Measurements from ENCODE around the gene TMEM129. TPM values are rescaled to one million over a fixed set of nuclear protein-coding genes. Genes with fewer than 3 reads are reported as not detected.
A peak's percentile ranks its signal among the peaks of the same experiment; 100 is the strongest.
"Not testable (repeated sequence)": the region's sequence is repeated elsewhere in the genome, so short reads cannot be mapped to it uniquely, and the experiment has no call there.

TMEM129 gene
- total and polyA plus RNA-seq, 11 donors: 28.6 to 73.3 (median 37.2) TPM

DNA sequence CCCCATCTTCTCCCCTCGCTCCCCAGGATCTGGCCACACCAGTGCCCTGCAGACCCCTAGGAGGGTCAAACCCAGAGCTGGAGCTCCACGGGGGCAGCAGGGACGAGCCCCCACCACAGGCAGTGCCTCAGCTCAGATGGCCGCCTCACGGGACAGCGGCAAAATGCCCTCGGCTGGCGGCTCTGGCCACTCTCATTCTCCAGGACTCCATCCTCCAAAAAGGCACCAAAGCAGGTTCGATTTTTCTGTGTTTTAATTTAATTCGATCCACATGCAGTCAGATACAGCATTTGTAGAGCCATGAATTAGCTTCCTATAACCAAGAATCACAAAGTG, 45.4 kb downstream of the TMEM129 start:
- no peak overlapping the region for H3K4me3 ChIP-seq
- H3K36me3 ChIP-seq: no peaks in the 10 kb centered on the region
- DNase-seq (no peak), ATAC-seq (no peak)
- no peaks in the 10 kb centered on the region for H3K9me3 ChIP-seq
- 81 to 89% (median 83%) methylated on average over 7 to 10 of the region's 10 CpGs for WGBS, 4 donors
- no peaks in the 10 kb centered on the region for H3K4me1 ChIP-seq
- no peak overlapping the region for H3K27ac ChIP-seq
- TF ChIP-seq POLR2A (IDR thresholded peaks at IDR 0.05): no peak
- TF ChIP-seq, protein P1, sequence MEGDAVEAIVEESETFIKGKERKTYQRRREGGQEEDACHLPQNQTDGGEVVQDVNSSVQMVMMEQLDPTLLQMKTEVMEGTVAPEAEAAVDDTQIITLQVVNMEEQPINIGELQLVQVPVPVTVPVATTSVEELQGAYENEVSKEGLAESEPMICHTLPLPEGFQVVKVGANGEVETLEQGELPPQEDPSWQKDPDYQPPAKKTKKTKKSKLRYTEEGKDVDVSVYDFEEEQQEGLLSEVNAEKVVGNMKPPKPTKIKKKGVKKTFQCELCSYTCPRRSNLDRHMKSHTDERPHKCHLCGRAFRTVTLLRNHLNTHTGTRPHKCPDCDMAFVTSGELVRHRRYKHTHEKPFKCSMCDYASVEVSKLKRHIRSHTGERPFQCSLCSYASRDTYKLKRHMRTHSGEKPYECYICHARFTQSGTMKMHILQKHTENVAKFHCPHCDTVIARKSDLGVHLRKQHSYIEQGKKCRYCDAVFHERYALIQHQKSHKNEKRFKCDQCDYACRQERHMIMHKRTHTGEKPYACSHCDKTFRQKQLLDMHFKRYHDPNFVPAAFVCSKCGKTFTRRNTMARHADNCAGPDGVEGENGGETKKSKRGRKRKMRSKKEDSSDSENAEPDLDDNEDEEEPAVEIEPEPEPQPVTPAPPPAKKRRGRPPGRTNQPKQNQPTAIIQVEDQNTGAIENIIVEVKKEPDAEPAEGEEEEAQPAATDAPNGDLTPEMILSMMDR (IDR thresholded peaks at IDR 0.05): no peak
- H3K27me3 ChIP-seq: no peaks in the 10 kb centered on the region
- intact Hi-C loops (cut with DNase I): no loop called here

DNA sequence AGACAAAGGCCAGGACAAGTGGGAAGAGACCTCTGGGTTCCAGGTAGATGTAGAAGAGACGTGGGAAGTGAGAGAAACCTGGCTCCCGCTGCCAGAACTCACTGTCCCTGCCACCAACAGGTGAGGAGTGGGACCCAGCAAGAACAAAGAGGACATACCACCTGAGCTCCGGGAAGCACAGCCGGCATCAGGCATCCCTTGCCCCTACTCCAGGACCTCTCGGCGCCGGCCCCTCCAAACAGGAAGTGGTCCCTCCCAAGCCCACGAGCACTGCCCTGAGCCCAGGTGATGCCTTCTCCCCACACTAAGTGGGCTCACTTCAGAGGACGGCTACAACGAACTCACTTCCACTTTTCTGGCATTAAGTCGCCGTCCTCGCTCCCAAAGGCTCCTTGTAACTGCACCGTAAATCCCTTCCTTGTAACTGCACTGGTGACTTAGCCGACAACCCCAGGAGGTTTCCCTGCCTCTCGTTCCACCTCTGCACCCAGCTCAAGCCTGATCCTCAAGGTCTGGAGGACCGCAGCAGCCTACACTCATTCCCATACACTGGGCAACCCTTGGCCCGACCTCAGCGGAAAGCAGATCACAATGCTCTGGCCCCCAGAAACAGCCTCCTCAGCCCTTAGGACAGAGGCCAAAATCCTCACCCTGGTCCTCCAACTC, 45.9 kb downstream of the TMEM129 start:
- no peaks in the 10 kb centered on the region for H3K9me3 ChIP-seq
- H3K4me1 ChIP-seq: no peaks in the 10 kb centered on the region
- no peak overlapping the region for H3K27ac ChIP-seq
- DNase-seq (peak in 1 of 5 donors; percentile 42), ATAC-seq (no peak)
- TF ChIP-seq, protein P1 (IDR thresholded peaks at IDR 0.05): no peak
- H3K36me3 ChIP-seq: no peaks in the 10 kb centered on the region
- H3K27me3 ChIP-seq: no peaks in the 10 kb centered on the region
- 83 to 86% (median 84%) methylated on average over 19 of the region's 19 CpGs for WGBS, 4 donors
- intact Hi-C loops (cut with DNase I): no loop called here
- H3K4me3 ChIP-seq: no peak overlapping the region

DNA sequence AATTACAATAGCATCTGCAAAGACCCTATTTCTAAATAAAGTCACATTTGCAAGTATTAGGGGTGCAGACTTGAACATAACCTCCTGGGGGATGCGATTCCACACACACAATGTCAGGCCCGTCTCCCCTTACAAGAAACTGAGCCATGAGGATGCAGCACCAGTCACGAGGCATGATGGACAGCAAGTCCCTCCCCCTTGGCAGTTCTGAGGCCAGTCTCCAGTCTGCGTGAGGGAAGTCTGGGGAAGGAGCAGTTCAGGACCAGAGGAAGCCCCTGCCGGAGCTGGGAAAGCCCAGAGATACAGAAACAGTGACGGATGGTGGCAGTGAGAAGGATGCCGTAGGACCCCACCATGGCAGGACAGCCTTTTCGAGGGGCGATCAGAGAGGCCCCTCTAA, 46.4 kb downstream of the TMEM129 start:
- H3K4me1 ChIP-seq: no peaks in the 10 kb centered on the region
- WGBS, 4 donors: 66 to 69% (median 67%) methylated on average over 9 of the region's 9 CpGs
- intact Hi-C loops (cut with DNase I): no loop called here
- no peaks in the 10 kb centered on the region for H3K9me3 ChIP-seq
- TF ChIP-seq POLR2A (IDR thresholded peaks at IDR 0.05): no peak
- TF ChIP-seq, protein P1 (IDR thresholded peaks at IDR 0.05): no peak
- H3K27ac ChIP-seq: no peak overlapping the region
- DNase-seq (no peak), ATAC-seq (no peak)
- H3K4me3 ChIP-seq: no peak overlapping the region
- no peaks in the 10 kb centered on the region for H3K36me3 ChIP-seq
- H3K27me3 ChIP-seq: no peaks in the 10 kb centered on the region

DNA sequence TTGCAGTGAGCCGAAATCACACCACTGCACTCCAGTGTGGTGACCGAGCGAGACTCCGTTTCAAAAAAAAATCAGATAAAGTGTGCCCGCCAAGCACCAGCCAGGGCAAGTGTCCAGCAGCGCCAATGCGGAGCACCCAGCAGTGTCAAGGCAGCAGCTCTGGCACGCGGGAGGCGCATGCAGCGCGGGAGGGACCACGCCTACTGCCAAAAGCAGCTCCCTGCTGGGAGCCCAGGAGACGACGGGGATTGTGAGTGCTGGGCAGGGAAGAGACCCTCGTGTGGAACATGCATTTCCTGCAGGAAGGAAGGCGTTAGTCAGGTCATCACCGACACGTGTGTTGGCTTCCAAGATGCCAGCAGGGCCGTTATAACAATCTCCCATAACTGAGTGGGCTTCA, 47.5 kb downstream of the TMEM129 start:
- no peak for DNase-seq
- intact Hi-C loops (cut with DNase I): no loop called here
- Histone ChIP-seq H3K4me1 (peaks cover 0 to 3% (median 0%) of the 10 kb centered on the region in 12 donors), H3K36me3 (no peaks in the 10 kb centered on the region), H3K9me3 (no peaks in the 10 kb centered on the region), H3K4me3 (no peak overlapping the region), H3K27ac (no peak overlapping the region), H3K27me3 (no peaks in the 10 kb centered on the region)
- WGBS, 4 donors: 72 to 82% (median 80%) methylated on average over 20 of the region's 20 CpGs
- no peak for ATAC-seq
- TF ChIP-seq, protein P1 (IDR thresholded peaks at IDR 0.05): no peak
- TF ChIP-seq POLR2A (IDR thresholded peaks at IDR 0.05): no peak

DNA sequence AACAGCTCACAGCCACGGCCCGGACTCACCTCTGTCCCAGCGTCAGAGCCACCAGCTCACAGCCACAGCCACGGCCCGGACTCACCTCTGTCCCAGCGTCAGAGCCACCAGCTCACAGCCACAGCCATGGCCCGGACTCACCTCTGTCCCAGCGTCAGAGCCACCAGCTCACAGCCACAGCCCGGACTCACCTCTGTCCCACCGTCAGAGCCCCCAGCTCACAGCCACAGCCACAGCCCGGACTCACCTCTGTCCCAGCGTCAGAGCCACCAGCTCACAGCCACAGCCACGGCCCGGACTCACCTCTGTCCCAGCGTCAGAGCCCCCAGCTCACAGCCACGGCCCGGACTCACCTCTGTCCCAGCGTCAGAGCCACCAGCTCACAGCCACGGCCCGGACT, 50.1 kb downstream of the TMEM129 start:
- WGBS, 4 donors: 88 to 95% (median 93%) methylated on average over 14 to 20 of the region's 20 CpGs
- intact Hi-C loops (cut with DNase I); H3K9me3 ChIP-seq; ATAC-seq; H3K27ac ChIP-seq; H3K27me3 ChIP-seq; H3K4me3 ChIP-seq; H3K36me3 ChIP-seq: not testable (repeated sequence)
- H3K4me1 ChIP-seq: peaks cover 0 to 11% (median 0%) of the 10 kb centered on the region in 12 donors
- peak in 1 of 5 donors; percentile 44 for DNase-seq
